ENCODE results near the gene CPTP. TPM values are rescaled to one million over a fixed set of nuclear protein-coding genes. Genes with fewer than 3 reads are reported as not detected.

CPTP gene
- total RNA-seq, 1 donor from 2014 or later = 10.8 TPM

- no peak for FAIRE-seq
- Histone ChIP-seq H3K4me3 (ENCODE audit: low read depth, low read length) (no peak overlapping the region), H3K27me3 (ENCODE audit: control insufficient read depth, insufficient read depth, low read length) (no peaks in the 10 kb centered on the region), H3K36me3 (ENCODE audit: control insufficient read depth, insufficient read depth, low read length) (peaks cover 5% of the 10 kb centered on the region)
- TF ChIP-seq CTCF (IDR thresholded peaks at IDR 0.05; ENCODE audit: insufficient read depth, low read length, severe bottlenecking) = no peak
- DNase-seq (ENCODE audit: low read depth) = no peak
Observed at GRCh38 chr1:1370771-1371300, 46.2 kb downstream of the CPTP start.

GRCh38 chr1:1371364-1371745 is 46.8 kb downstream of the CPTP start:
- FAIRE-seq = no peak

GRCh38 chr1:1371746-1372711 is 47.4 kb downstream of the CPTP start:
- H3K36me3 ChIP-seq (ENCODE audit: control insufficient read depth, insufficient read depth, low read length) = peaks cover 5% of the 10 kb centered on the region
- no peak for FAIRE-seq
- H3K27me3 ChIP-seq (ENCODE audit: control insufficient read depth, insufficient read depth, low read length) = no peaks in the 10 kb centered on the region
- H3K4me3 ChIP-seq (ENCODE audit: low read depth, low read length) = no peak overlapping the region
- DNase-seq (ENCODE audit: low read depth) = no peak
- peak; percentile 93 for TF ChIP-seq CTCF (IDR thresholded peaks at IDR 0.05; ENCODE audit: insufficient read depth, low read length, severe bottlenecking)

More at GRCh38 chr1:1371364-1371745, 46.8 kb downstream of the CPTP start:
- TF ChIP-seq CTCF (IDR thresholded peaks at IDR 0.05; ENCODE audit: insufficient read depth, low read length, severe bottlenecking) = no peak
- no peak for DNase-seq (ENCODE audit: low read depth)
- no peak overlapping the region for H3K4me3 ChIP-seq (ENCODE audit: low read depth, low read length)
- peaks cover 5% of the 10 kb centered on the region for H3K36me3 ChIP-seq (ENCODE audit: control insufficient read depth, insufficient read depth, low read length)
- no peaks in the 10 kb centered on the region for H3K27me3 ChIP-seq (ENCODE audit: control insufficient read depth, insufficient read depth, low read length)

GRCh38 chr1:1373051-1373814 is 48.6 kb downstream of the CPTP start:
- no peak for TF ChIP-seq CTCF (IDR thresholded peaks at IDR 0.05; ENCODE audit: insufficient read depth, low read length, severe bottlenecking)
- no peak for FAIRE-seq

GRCh38 chr1:1373815-1374588 is 49.4 kb downstream of the CPTP start:
- Histone ChIP-seq H3K27me3 (ENCODE audit: control insufficient read depth, insufficient read depth, low read length) (no peaks in the 10 kb centered on the region), H3K4me3 (ENCODE audit: low read depth, low read length) (peak overlapping the region; percentile 93), H3K36me3 (ENCODE audit: control insufficient read depth, insufficient read depth, low read length) (peaks cover 5% of the 10 kb centered on the region)
- TF ChIP-seq CTCF (IDR thresholded peaks at IDR 0.05; ENCODE audit: insufficient read depth, low read length, severe bottlenecking) = no peak
- DNase-seq (ENCODE audit: low read depth) (no peak), FAIRE-seq (no peak)

More at GRCh38 chr1:1373051-1373814, 48.6 kb downstream of the CPTP start:
- H3K4me3 ChIP-seq (ENCODE audit: low read depth, low read length) = no peak overlapping the region
- H3K27me3 ChIP-seq (ENCODE audit: control insufficient read depth, insufficient read depth, low read length) = no peaks in the 10 kb centered on the region
- no peak for DNase-seq (ENCODE audit: low read depth)
- peaks cover 5% of the 10 kb centered on the region for H3K36me3 ChIP-seq (ENCODE audit: control insufficient read depth, insufficient read depth, low read length)

All from bronchial epithelial cell (primary cell).